Stimulated activated naive CD8-positive, alpha-beta T cell treated with anti-CD3 and anti-CD28 coated beads, Interleukin-15, amount 100 ng/mL, for 72 hours (primary cell): ENCODE data around the gene MFAP5.

Experiments used
- ATAC-seq: fragments of 150-1000 bp; cut with Tn5 transposase; 2 replicates; pipeline ENCODE4 v1.10.0; 2021; ENCODE audit warnings: mild to moderate bottlenecking, moderate library complexity
- DNase-seq, 2 donors: peaks; one replicate each; pipeline ENCODE4 v3.0.0; 2021 to 2022
- H3K27ac Mint-ChIP-seq, 2 donors: one replicate each; pipeline ENCODE4 v1.8.0; 2022; ENCODE audit warnings: mild to moderate bottlenecking in 2 of 2, mixed read lengths in 2 of 2, moderate library complexity in 2 of 2
- H3K27me3 Mint-ChIP-seq: one replicate; pipeline ENCODE4 v1.8.0; 2022; ENCODE audit warnings: mixed read lengths
- H3K4me1 Mint-ChIP-seq: one replicate; pipeline ENCODE4 v1.8.0; 2022; ENCODE audit warnings: mild to moderate bottlenecking, mixed read lengths
- H3K4me3 Mint-ChIP-seq, 2 donors: one replicate each; pipeline ENCODE4 v1.8.0; 2022; ENCODE audit warnings: mild to moderate bottlenecking in 2 of 2, mixed read lengths in 2 of 2, moderate library complexity in 1 of 2
- H3K9me3 Mint-ChIP-seq, 2 donors: one replicate each; pipeline ENCODE4 v1.8.0; 2022; ENCODE audit warnings: mixed read lengths in 2 of 2

Gene MFAP5, protein sequence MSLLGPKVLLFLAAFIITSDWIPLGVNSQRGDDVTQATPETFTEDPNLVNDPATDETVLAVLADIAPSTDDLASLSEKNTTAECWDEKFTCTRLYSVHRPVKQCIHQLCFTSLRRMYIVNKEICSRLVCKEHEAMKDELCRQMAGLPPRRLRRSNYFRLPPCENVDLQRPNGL

DNA sequence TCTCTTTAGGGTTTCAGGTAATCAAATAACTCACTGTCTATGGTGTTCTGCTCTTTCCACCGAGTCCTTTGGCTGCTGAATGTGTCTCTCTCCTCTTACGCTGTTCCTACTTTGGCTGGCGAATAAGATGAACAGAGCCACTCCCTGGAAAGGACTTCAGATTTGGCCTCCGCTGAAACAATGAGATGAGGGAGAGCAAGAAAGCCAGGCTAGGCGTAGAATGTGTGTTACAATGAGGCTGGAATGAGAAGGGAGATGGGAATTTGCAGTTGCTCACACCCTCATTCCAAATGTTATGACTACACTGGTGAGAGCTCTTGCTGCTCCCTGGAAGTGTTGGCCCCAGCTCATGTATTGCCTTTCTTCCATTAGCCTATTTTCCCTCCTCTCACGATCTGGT, at the start of gene MFAP5:
Gene MFAP5 (minus strand): TSS at position 234 of the 400 bp plus-strand sequence. CDS start 722 bp downstream, outside the sequence.
- Mint-ChIP-seq H3K4me3 (no peak within 1 kb of the TSS), H3K27me3 (peaks cover 8% of the 10 kb centered on the region), H3K9me3 (no peaks in the 10 kb centered on the region), H3K27ac (no peak within 1 kb of the TSS), H3K4me1 (no peaks in the 10 kb centered on the region)
- DNase-seq (no peak), ATAC-seq (no peak)

DNA sequence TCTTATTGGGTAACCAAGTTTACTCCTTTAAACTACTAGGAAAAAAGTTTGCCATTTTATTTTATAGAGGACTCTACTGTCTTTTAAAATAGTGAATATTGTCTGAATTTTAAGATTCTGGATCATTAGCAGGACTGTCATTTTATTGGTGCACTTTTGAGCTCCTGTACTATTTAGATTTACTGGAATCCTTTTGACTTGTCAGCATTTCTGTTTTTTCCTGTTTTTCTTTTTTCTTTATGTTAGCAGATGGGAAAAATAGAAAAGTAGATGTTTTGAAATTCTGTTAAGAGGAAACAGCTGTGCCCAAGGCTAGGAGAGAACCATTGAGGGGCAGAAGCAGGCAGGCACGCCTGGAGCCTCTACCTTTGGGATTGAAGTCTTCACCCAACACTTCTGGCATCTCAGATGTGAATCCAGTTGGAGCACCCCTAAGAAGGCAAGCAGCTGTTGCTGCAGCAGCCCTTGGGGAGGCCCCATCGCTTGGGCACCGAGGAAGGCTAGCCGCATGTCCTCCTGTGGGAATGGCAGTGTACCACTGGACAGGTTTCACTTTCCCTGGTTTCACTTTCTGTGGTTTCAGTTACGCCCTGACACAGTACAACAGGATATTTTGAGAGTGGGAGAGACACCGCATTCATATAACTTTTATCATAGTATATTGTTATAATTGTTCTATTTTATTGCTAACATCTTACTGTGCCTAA, 46.7 kb upstream of the MFAP5 start:
- Mint-ChIP-seq H3K9me3 (no peaks in the 10 kb centered on the region), H3K4me1 (peaks cover 11% of the 10 kb centered on the region), H3K4me3 (no peak overlapping the region), H3K27me3 (no peaks in the 10 kb centered on the region), H3K27ac (no peak overlapping the region)
- ATAC-seq (no peak), DNase-seq (no peak)

DNA sequence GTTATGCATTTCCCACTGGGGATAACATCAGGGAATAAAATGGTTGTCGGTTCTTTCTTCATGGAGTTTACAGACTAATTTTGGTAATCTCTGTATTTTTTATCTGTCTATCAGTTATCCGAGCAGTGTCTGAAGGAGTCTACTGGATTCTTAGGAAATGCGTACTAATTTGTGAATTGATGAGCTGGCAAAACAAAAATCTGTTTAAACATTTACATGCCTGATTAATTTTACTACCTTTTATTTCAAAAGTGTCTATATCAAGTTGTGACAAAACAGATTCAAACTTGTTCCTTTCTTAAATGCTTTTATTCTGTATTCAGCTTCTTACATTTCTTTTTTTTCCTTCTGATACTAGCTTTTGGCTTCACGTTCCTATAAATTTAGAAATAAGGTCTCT, 39.5 kb upstream of the MFAP5 start:
- Mint-ChIP-seq H3K27ac (no peak overlapping the region), H3K4me3 (no peak overlapping the region), H3K9me3 (no peaks in the 10 kb centered on the region)

DNA sequence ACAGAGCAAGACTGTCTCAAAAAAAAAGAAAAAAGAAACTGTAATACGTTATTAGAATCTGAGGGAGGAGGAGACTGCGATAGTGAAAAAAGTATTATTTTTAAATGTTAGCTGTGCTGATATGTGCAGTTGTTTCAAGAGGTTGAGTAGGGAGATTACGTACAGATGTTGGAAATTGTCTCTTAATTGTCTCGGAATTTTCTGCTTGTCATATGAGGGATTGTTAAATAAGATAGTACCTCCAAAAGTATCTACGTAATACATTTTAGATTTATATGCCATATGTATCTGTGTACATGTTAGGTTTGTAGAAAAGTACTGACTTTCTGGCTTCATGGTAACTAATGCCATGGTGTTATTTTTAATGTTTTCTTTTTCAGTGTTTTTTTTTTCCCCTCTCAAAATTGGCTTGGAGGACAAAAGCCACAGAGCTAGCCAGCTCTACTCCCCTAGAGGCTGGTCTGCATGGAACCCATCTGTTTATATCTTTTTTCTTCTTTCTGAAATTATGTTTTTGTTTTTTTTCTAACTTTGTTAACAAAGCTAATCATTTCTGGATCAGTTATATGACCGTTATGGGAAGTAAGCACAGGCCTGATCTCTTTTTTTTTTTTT, 38.5 kb upstream of the MFAP5 start:
- Mint-ChIP-seq H3K9me3 (no peaks in the 10 kb centered on the region), H3K27me3 (no peaks in the 10 kb centered on the region), H3K4me1 (peaks cover 23% of the 10 kb centered on the region), H3K4me3 (no peak overlapping the region), H3K27ac (no peak overlapping the region)
- DNase-seq = no peak
- no peak for ATAC-seq

More for the DNA sequence above, 39.5 kb upstream of the MFAP5 start:
- DNase-seq (no peak), ATAC-seq (no peak)
- Mint-ChIP-seq H3K4me1 (peaks cover 18% of the 10 kb centered on the region), H3K27me3 (no peaks in the 10 kb centered on the region)

DNA sequence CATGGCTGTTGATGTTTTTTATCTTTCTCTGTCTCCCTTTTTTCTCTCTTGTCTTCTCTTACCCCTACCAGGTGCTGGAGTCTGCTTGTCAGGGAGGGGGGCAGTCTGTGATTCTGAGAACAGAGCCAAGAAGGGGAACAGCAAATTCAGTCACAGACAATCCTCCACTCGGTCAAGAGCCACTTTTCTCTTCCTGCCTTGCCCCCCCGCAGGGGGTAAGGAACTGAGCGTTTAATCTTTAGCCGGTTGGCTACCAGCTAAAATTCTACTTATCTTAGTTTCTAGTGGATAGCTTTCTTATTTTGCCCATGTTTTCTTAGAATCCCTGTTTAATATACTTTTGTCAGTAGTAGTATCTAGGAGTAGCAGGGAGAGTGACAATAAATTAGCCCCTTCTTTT, 37.1 kb upstream of the MFAP5 start:
- H3K27ac Mint-ChIP-seq = peak overlapping the region in 1 of 2 donors; percentile 37
- H3K4me3 Mint-ChIP-seq = peak overlapping the region; percentile 34 to 65
- H3K9me3 Mint-ChIP-seq = no peaks in the 10 kb centered on the region
- ATAC-seq (no peak), DNase-seq (no peak)
- peaks cover 23% of the 10 kb centered on the region for H3K4me1 Mint-ChIP-seq
- no peaks in the 10 kb centered on the region for H3K27me3 Mint-ChIP-seq

DNA sequence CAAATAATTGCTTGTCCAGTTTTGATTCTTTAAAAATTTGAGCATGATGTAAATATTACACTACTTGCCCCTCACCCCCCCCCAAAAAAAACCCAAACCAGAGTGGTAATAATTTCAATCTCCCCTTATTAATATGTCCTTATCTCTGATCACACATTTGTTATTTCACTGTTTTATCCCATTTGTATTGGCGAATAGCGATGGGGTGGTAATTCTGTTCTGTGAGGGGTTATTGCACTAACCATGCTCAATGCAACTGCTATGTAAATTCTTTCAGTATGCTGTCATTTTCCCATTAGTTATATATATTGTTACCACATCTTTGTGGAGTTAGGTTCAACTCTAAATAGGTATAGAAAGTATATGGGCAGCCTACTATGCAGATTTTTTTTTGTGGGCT, 36.3 kb upstream of the MFAP5 start:
- peak overlapping the region; percentile 87 to 94 for H3K4me3 Mint-ChIP-seq
- DNase-seq (no peak), ATAC-seq (no peak)
- no peaks in the 10 kb centered on the region for H3K9me3 Mint-ChIP-seq
- peak overlapping the region; percentile 74 to 84 for H3K27ac Mint-ChIP-seq
- H3K4me1 Mint-ChIP-seq = peaks cover 23% of the 10 kb centered on the region
- no peaks in the 10 kb centered on the region for H3K27me3 Mint-ChIP-seq

DNA sequence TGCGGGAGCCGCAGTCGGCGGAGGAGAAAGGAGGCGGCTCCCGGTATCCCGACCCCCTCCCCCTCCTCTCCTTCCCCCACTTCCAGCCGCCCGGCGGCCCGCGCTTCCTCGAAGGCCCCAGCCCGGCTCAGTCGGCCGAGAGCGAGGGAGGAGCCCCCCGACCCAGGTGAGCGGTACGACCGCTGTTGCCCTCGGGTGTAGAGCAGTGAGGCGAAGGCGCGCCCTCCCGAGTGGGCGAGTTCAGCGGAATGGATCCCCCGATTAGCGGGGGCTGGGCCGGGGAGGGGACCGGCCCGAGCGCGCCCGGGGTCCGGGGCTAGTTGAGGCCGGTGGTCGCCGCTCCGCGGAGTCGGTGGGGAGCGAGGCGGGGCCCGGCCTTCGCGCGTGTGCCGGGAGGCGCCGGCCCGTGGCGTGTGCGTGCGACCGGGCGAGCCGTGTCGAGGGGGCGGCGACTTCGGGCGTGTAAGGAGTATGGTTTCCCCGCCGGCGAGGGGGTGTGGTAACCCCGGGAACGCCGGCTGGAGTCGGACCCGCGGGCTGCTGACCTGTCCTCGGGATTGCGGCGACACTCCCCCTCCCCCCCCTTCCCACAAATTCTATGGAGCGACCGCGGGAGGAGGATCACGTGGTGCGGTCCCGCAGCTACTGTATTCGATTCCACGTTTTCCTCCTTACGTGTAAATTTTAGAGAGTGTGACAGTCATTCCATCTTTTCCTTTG, 35.7 kb upstream of the MFAP5 start:
- Mint-ChIP-seq H3K9me3 (no peaks in the 10 kb centered on the region), H3K27me3 (no peaks in the 10 kb centered on the region), H3K4me3 (peak overlapping the region; percentile 87 to 94), H3K4me1 (peaks cover 25% of the 10 kb centered on the region), H3K27ac (peak overlapping the region; percentile 84 to 97)
- DNase-seq (peak; percentile 37 to 50), ATAC-seq (peak; percentile 65)

DNA sequence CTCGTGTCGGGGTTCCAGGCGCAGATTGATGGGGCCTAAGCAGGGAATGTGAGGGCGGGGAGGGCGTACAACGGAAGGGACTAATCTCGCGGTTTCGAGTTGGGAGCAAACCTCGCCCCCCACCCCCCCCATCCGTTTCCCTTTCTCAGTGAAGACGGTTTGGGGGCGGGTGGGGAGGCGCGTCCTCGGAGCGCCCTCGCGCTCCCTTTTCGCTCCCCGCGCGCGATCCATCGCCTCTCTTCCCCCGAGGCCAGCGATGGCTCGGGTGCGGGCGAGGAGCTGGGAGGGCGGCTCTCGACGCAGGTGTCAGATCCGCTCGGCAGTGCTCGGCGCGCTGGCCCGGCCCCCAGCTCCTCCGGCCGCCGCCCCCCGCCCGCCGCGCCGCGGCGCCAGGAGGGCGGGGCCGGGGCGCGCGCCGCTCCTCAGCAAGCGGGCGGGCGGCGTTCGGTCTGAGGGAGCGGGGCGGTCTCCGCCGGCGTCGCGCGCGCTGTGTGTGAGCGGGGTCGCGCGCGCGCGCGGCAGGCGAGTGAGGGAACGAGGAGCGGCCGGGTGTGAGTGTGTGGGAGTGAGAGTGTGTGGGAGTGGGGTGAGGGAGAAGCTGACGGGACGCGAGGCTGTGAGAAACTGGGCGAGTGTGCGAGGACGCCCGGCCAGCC, 35.0 kb upstream of the MFAP5 start, which contains the start of gene RIMKLB:
Gene RIMKLB (plus strand): TSS at position 516 of the 656 bp plus-strand sequence. CDS start 15,876 bp downstream, outside the sequence.
- ATAC-seq (peak; percentile 89), DNase-seq (peak; percentile 67 to 69)
- Mint-ChIP-seq H3K9me3 (no peaks in the 10 kb centered on the region), H3K4me3 (peak within 1 kb of the TSS; percentile 87 to 94), H3K4me1 (peaks cover 31% of the 10 kb centered on the region), H3K27ac (peak within 1 kb of the TSS; percentile 84 to 97), H3K27me3 (no peaks in the 10 kb centered on the region)

DNA sequence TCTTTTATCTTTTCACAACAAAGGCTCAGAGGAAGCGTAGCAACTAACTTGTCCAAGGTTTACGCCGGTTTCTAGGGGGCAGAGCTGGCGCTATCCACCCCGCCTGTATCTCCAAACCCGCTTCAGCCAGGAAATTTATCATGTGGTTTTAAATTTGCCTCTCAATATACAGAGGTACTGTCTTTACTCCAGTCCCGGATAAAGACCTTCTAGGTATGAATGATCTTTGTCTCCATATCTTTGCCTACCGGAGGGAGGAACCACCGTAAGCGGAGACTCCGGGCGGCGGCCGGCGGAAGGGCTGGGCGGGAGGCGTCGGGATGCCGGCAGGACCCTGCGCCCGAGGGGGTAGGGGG, 34.5 kb upstream of the MFAP5 start:
- ATAC-seq = peak; percentile 35
- DNase-seq = no peak
- Mint-ChIP-seq H3K9me3 (no peaks in the 10 kb centered on the region), H3K4me3 (peak overlapping the region; percentile 87 to 94), H3K27ac (peak overlapping the region; percentile 6 to 54), H3K4me1 (peaks cover 37% of the 10 kb centered on the region), H3K27me3 (no peaks in the 10 kb centered on the region)

DNA sequence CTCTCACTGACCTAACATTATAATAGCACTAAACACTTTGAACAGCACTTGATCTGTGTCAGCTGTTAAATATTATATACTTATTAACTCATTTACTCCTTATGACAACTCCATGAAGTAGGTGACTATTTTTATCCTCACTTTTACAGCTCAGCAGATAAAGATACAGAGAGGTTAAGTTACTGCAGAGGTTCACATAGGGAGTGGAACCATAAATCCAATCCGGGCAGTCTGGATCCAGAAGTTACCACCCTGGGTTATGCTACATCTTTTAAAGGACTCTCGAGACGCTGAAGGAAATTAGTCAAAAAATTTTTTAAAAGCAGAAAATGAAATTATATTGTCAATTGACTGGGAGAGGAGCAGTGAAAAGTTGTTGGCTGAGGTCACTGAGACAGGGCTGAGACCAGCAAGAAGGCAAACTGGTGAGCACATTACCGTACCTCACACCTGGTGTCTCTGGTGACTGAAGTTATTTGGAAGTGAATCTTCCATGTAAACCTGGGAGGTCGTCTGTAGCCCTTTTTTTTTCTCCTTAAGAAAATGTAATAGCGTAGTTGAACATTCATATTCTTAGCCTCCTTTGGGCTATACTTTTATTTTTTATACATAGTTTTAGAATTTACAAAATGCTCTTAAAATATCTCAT, 33.9 kb upstream of the MFAP5 start:
- no peak for ATAC-seq
- Mint-ChIP-seq H3K27ac (peak overlapping the region; percentile 12 to 83), H3K9me3 (no peaks in the 10 kb centered on the region), H3K4me1 (peaks cover 37% of the 10 kb centered on the region), H3K4me3 (peak overlapping the region; percentile 87 to 94), H3K27me3 (no peaks in the 10 kb centered on the region)
- DNase-seq = no peak

DNA sequence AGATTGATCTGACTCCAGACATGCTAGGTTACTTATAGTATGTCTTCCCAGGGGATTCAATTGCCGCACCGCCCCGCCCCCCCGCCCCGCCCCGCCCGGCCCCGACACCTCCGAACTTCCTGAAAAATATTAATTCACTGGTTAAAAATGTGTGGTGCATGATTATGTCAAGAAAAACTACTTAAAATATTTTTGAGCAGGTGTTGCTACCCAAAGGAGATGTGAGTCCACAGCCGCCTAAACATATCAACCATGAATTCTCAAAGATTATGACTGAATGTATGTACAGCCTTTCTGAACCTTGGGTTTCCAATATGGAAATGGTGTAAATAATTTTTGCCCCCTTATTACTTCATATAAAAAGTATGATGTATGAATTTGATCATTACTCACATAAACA, 32.5 kb upstream of the MFAP5 start:
- H3K27me3 Mint-ChIP-seq = no peaks in the 10 kb centered on the region
- peaks cover 36% of the 10 kb centered on the region for H3K4me1 Mint-ChIP-seq
- no peak overlapping the region for H3K27ac Mint-ChIP-seq
- ATAC-seq (no peak), DNase-seq (no peak)
- H3K4me3 Mint-ChIP-seq = no peak overlapping the region
- no peaks in the 10 kb centered on the region for H3K9me3 Mint-ChIP-seq

DNA sequence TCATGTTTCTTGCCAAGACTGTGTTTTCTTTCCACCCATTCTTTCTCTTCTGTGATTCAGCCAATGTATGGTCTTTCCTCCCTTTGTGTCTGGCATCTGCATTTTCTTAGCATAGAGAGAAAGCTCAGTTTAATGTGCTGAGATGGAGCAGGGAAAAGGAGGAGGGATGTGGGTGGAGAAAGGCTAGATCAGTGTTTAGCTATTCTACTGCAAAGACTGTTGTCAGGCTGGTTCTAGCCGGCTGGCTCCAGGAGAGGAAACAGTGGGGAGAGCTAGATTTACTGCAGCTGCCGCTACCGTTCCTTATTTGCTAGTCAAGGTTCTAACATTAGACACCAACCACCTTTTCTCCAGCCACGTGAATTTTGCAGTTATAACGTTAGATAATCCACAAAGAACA, 29.9 kb upstream of the MFAP5 start:
- DNase-seq (no peak), ATAC-seq (no peak)
- Mint-ChIP-seq H3K27me3 (no peaks in the 10 kb centered on the region), H3K4me1 (peaks cover 20% of the 10 kb centered on the region), H3K4me3 (no peak overlapping the region), H3K9me3 (no peaks in the 10 kb centered on the region), H3K27ac (no peak overlapping the region)

DNA sequence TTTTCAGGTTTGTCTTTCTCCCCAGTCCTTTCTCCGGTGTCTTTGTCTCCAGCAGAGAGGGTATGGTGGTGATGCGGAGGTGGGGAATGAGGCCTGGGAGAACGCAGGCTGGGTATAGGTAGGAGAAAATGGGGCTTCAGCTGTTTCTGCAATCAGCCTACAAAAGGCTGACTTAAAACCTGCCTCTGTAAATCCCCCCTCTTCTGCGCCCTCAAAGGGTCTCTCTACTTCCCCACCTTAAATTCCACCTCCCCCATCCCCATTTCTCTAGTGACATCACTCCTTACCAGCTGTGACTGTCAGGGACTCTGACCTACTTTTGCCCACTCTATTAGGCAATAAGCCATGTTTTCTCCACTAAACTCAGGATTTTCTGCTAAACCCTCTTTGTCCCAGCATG, 27.1 kb upstream of the MFAP5 start:
- DNase-seq (no peak), ATAC-seq (no peak)
- Mint-ChIP-seq H3K27me3 (no peaks in the 10 kb centered on the region), H3K4me3 (no peak overlapping the region), H3K4me1 (peaks cover 14% of the 10 kb centered on the region), H3K9me3 (no peaks in the 10 kb centered on the region), H3K27ac (no peak overlapping the region)

DNA sequence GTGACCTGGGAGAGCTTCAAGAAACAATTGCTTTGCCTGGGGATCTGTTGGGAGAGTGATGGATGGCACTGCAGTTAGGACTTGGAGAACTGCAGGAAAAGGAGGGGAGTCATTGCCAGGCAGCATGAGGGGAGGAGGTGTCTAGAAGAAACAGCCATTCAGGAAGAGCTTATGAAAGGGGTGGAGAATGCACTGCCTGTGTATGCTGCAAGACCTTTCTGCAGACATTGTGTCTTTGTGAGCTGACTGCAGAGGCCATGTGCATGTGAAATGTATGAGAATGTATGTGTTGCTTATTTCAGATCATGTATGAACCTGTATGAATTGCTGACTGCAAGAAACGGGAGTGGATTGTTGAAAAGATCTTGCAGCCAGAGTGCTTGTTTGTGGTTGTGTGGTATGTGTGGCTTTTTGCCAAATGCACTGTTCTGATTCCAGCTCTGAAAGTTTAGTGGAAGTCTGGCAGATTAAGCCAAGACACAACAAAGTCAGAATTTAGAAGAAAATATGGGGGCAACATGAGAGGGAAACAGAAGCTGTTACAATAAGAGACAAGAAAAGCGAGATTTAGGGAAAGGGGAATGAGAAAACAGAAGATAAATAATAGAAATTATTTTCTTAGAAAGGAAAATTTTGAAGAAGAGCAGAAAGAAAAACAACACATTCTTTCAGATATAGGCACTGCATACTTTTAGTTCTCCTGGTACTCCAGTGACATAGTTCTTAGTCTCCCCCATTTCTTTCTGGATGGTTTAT, 25.4 kb upstream of the MFAP5 start:
- Mint-ChIP-seq H3K27me3 (no peaks in the 10 kb centered on the region), H3K9me3 (no peaks in the 10 kb centered on the region), H3K27ac (no peak overlapping the region), H3K4me1 (peaks cover 9% of the 10 kb centered on the region), H3K4me3 (no peak overlapping the region)
- ATAC-seq (no peak), DNase-seq (no peak)
